Fibroblast of lung (primary cell): ENCODE results near the gene HUNK. TPM values are rescaled to one million over a fixed set of nuclear protein-coding genes. Genes with fewer than 3 reads are reported as not detected.

ENCODE experiments used
- DNase-seq, 2 donors: peaks; one replicate each; pipeline versions ENCODE4 v3.0.0 to v3.0.0-alpha.2; 2010; ENCODE audit warnings: low read depth in 2 of 2
- H2AFZ ChIP-seq: 2 replicates; pipeline ENCODE4 v1.5.1; 2012; ENCODE audit warnings: low read length, control low read depth, inconsistent platforms
- H3K27ac ChIP-seq: 2 replicates; pipeline ENCODE4 v1.5.1; 2011; ENCODE audit warnings: low read length, control low read depth; ENCODE audit not compliant: insufficient read depth
- H3K27me3 ChIP-seq: 2 replicates; pipeline ENCODE4 v1.5.1; 2011; ENCODE audit warnings: mild to moderate bottlenecking, low read length; ENCODE audit not compliant: control insufficient read depth, insufficient read depth
- H3K36me3 ChIP-seq: 2 replicates; pipeline ENCODE4 v1.5.1; 2011; ENCODE audit warnings: low read length; ENCODE audit not compliant: control insufficient read depth, insufficient read depth
- H3K4me1 ChIP-seq: 2 replicates; pipeline ENCODE4 v1.5.1; 2011; ENCODE audit warnings: low read length; ENCODE audit not compliant: control insufficient read depth, insufficient read depth; ENCODE audit errors: extremely low read depth
- H3K4me2 ChIP-seq: 2 replicates; pipeline ENCODE4 v1.5.1; 2011; ENCODE audit warnings: low read length, control low read depth; ENCODE audit not compliant: insufficient read depth; ENCODE audit errors: extremely low read depth
- H3K4me3 ChIP-seq, 4 experiments: fragments of 200-600 bp in 1 of 4; sonication (generic) in 1 of 4; replicated peaks in 1 of 4; 2 replicates each; pipeline ENCODE4 v1.5.1; 2011 to 2016; ENCODE audit warnings: low read length in 4 of 4, low read depth in 3 of 4, mild to moderate bottlenecking in 3 of 4, control low read depth in 2 of 4, inconsistent platforms in 1 of 4, mixed read lengths in 1 of 4; ENCODE audit not compliant: insufficient read depth in 1 of 4; ENCODE audit errors: control extremely low read depth in 1 of 4
- H3K79me2 ChIP-seq: 2 replicates; pipeline ENCODE4 v1.5.1; 2012; ENCODE audit warnings: mild to moderate bottlenecking, low read length, inconsistent platforms; ENCODE audit not compliant: control insufficient read depth, insufficient read depth
- H3K9ac ChIP-seq: 2 replicates; pipeline ENCODE4 v1.5.1; 2011; ENCODE audit warnings: mild to moderate bottlenecking, low read length, control low read depth; ENCODE audit not compliant: insufficient read depth
- H3K9me3 ChIP-seq: 2 replicates; pipeline ENCODE4 v1.5.1; 2012; ENCODE audit warnings: low read depth, low read length; ENCODE audit not compliant: control insufficient read depth, insufficient read depth
- H4K20me1 ChIP-seq: 2 replicates; pipeline ENCODE4 v1.5.1; 2011; ENCODE audit warnings: low read length; ENCODE audit not compliant: control insufficient read depth, insufficient read depth; ENCODE audit errors: extremely low read depth
- CTCF ChIP-seq, 2 donors: IDR thresholded peaks in 1 of 2; conservative IDR thresholded peaks in 1 of 2; 1 replicate in 1 of 2; 2 replicates in 1 of 2; pipeline ENCODE4 v1.5.1; 2011 to 2012; ENCODE audit warnings: low read length in 2 of 2, control low read depth in 1 of 2, inconsistent platforms in 1 of 2, low read depth in 1 of 2, mild to moderate bottlenecking in 1 of 2
- EZH2 ChIP-seq: IDR thresholded peaks from 2 replicates; pipeline ENCODE4 v1.5.1; 2012; ENCODE audit warnings: low read length, control low read depth, mild to moderate bottlenecking; ENCODE audit errors: missing control alignments
- polyA plus RNA-seq, 2 donors: library from polyadenylated mRNA; depleted of rRNA in 1 of 2; stranded (reverse) in 1 of 2; unstranded in 1 of 2; fragments of >200 nt; gene quantifications; 2 replicates each; pipeline ENCODE4 v1.2.1, GENCODE V29; 2011 to 2012; ENCODE audit warnings: missing spikeins in 1 of 2
- total RNA-seq: library from RNA; depleted of rRNA; stranded (reverse); fragments of >200 nt; gene quantifications from 2 replicates; pipeline ENCODE4 v1.2.1, GENCODE V29; 2014

HUNK gene
- total and polyA plus RNA-seq, 2 donors (not counting 1 experiment from before 2014, with no cell fraction given) = 0.09 to 0.33 TPM

GRCh38 chr21:31844206-31844605 is 28.6 kb upstream of the HUNK start:
- Histone ChIP-seq H3K79me2 (no peaks in the 10 kb centered on the region), H3K9me3 (no peaks in the 10 kb centered on the region), H3K27ac (no peak overlapping the region), H4K20me1 (no peaks in the 10 kb centered on the region), H3K9ac (no peak overlapping the region), H3K4me1 (no peaks in the 10 kb centered on the region), H3K27me3 (no peaks in the 10 kb centered on the region), H3K36me3 (no peaks in the 10 kb centered on the region), H3K4me3 (no peak overlapping the region), H2AFZ (no peak overlapping the region), H3K4me2 (no peak overlapping the region)
- DNase-seq = no peak
- TF ChIP-seq CTCF (conservative IDR thresholded peaks at IDR 0.05 in 1 of 2, IDR thresholded peaks at IDR 0.05 in 1 of 2; ENCODE audit: low read depth in 1 of 2, low read length in 2 of 2) (no peak), EZH2 (no peak)

DNA sequence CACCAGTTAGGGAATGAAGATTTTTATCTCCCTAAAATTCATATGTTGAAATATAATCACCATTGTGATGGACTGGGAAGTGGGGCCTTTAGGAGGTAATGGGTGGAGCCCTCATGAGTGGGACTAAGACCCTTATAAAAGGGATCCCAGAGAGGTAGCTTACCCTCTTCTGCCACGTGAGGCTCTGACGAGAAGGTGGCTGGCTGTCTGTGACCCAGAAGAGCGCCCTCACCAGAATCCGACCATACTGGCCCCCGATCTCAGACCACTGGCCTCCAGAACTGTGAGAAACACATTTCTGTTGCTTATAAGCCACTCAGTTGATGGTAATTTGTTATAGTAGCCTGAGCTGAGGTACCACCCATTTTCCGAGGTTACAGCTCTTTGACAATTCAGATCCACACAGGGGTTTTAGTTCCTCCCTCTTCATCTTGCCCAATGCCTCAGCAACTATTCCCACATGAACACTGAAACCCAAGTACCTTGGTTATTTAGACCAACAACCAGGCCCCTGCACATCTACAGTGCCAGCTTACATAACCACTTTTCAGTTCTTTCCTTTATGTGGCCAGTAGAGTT is 27.6 kb upstream of the HUNK start:
- Histone ChIP-seq H3K36me3 (no peaks in the 10 kb centered on the region), H3K79me2 (no peaks in the 10 kb centered on the region), H3K4me2 (no peak overlapping the region), H3K27ac (no peak overlapping the region), H4K20me1 (no peaks in the 10 kb centered on the region), H3K4me3 (no peak overlapping the region), H3K9ac (no peak overlapping the region), H3K27me3 (no peaks in the 10 kb centered on the region), H2AFZ (no peak overlapping the region), H3K4me1 (no peaks in the 10 kb centered on the region), H3K9me3 (no peaks in the 10 kb centered on the region)
- TF ChIP-seq EZH2 (no peak), CTCF (conservative IDR thresholded peaks at IDR 0.05 in 1 of 2, IDR thresholded peaks at IDR 0.05 in 1 of 2; ENCODE audit: low read depth in 1 of 2, low read length in 2 of 2) (no peak)
- DNase-seq = no peak

- TF ChIP-seq EZH2 = no peak
- TF ChIP-seq CTCF (conservative IDR thresholded peaks at IDR 0.05 in 1 of 2, IDR thresholded peaks at IDR 0.05 in 1 of 2; ENCODE audit: low read depth in 1 of 2, low read length in 2 of 2) = no peak
- Histone ChIP-seq H3K27ac (no peak overlapping the region), H3K4me1 (no peaks in the 10 kb centered on the region), H2AFZ (no peak overlapping the region), H3K4me3 (no peak overlapping the region), H3K9me3 (no peaks in the 10 kb centered on the region), H3K36me3 (no peaks in the 10 kb centered on the region), H4K20me1 (no peaks in the 10 kb centered on the region), H3K27me3 (no peaks in the 10 kb centered on the region), H3K9ac (no peak overlapping the region), H3K79me2 (no peaks in the 10 kb centered on the region), H3K4me2 (no peak overlapping the region)
- no peak for DNase-seq
These were observed 26.1 kb upstream of the HUNK start for GRCh38 chr21:31846690-31847089.
